ENCODE measurements around the gene FCER2. TPM values are rescaled to one million over a fixed set of nuclear protein-coding genes. Genes with fewer than 3 reads are reported as not detected.

FCER2 gene
- total RNA-seq, 1 donor from 2014 or later, result 0.30 TPM

- Histone ChIP-seq H3K27me3 (ENCODE audit: low read depth) (peaks cover 92% of the 10 kb centered on the region), H3K36me3 (no peaks in the 10 kb centered on the region), H3K9me3 (replicated peaks) (no peaks in the 10 kb centered on the region), H3K4me3 (no peak overlapping the region), H3K4me1 (no peaks in the 10 kb centered on the region), H3K27ac (replicated peaks) (no peak overlapping the region)
- DNase-seq, result no peak
- intact Hi-C loops (cut with micrococcal nuclease), result no loop called here
- no peak for TF ChIP-seq CTCF (IDR thresholded peaks at IDR 0.05; ENCODE audit: borderline replicate concordance)
These were observed 4.1 kb downstream of the FCER2 start for GRCh38 chr19:7697721-7698287.

GRCh38 chr19:7694499-7694898 lies 7.4 kb downstream of the FCER2 start:
- Histone ChIP-seq H3K36me3 (no peaks in the 10 kb centered on the region), H3K27ac (replicated peaks) (no peak overlapping the region), H3K9me3 (replicated peaks) (no peaks in the 10 kb centered on the region), H3K27me3 (ENCODE audit: low read depth) (peaks cover 84% of the 10 kb centered on the region), H3K4me3 (no peak overlapping the region), H3K4me1 (no peaks in the 10 kb centered on the region)
- TF ChIP-seq CTCF (IDR thresholded peaks at IDR 0.05; ENCODE audit: borderline replicate concordance), result no peak
- no peak for DNase-seq
- intact Hi-C loops (cut with micrococcal nuclease), result no loop called here

- Histone ChIP-seq H3K36me3 (no peaks in the 10 kb centered on the region), H3K9me3 (replicated peaks) (no peaks in the 10 kb centered on the region), H3K4me3 (no peak overlapping the region), H3K27me3 (ENCODE audit: low read depth) (peaks cover 71% of the 10 kb centered on the region), H3K4me1 (no peaks in the 10 kb centered on the region), H3K27ac (replicated peaks) (no peak overlapping the region)
- intact Hi-C loops (cut with micrococcal nuclease), result no loop called here
- DNase-seq, result no peak
- no peak for TF ChIP-seq CTCF (IDR thresholded peaks at IDR 0.05; ENCODE audit: borderline replicate concordance)
These were observed 9.4 kb downstream of the FCER2 start for GRCh38 chr19:7692417-7693088.

GRCh38 chr19:7691497-7691896 lies 10.4 kb downstream of the FCER2 start:
- Histone ChIP-seq H3K36me3 (no peaks in the 10 kb centered on the region), H3K4me1 (no peaks in the 10 kb centered on the region), H3K27ac (replicated peaks) (no peak overlapping the region), H3K27me3 (ENCODE audit: low read depth) (peaks cover 60% of the 10 kb centered on the region), H3K9me3 (replicated peaks) (no peaks in the 10 kb centered on the region), H3K4me3 (no peak overlapping the region)
- no peak for TF ChIP-seq CTCF (IDR thresholded peaks at IDR 0.05; ENCODE audit: borderline replicate concordance)
- intact Hi-C loops (cut with micrococcal nuclease), result no loop called here
- no peak for DNase-seq

GRCh38 chr19:7690779-7691258 lies 11.1 kb downstream of the FCER2 start:
- Histone ChIP-seq H3K27ac (replicated peaks) (no peak overlapping the region), H3K4me1 (no peaks in the 10 kb centered on the region), H3K9me3 (replicated peaks) (no peaks in the 10 kb centered on the region), H3K36me3 (no peaks in the 10 kb centered on the region), H3K27me3 (ENCODE audit: low read depth) (peaks cover 53% of the 10 kb centered on the region), H3K4me3 (no peak overlapping the region)
- TF ChIP-seq CTCF (IDR thresholded peaks at IDR 0.05; ENCODE audit: borderline replicate concordance), result no peak
- no peak for DNase-seq
- intact Hi-C loops (cut with micrococcal nuclease), result no loop called here
